Sigmoid colon (tissue), 7 donors: ENCODE measurements around the gene SLC8B1. TPM values are rescaled to one million over a fixed set of nuclear protein-coding genes. Genes with fewer than 3 reads are reported as not detected.
A peak's percentile ranks its signal among the peaks of the same experiment; 100 is the strongest.

Experiments
- DNase-seq: peaks from one replicate; pipeline ENCODE4 v3.0.0-alpha.2; 2019
- H3K27ac ChIP-seq, 4 donors: fragments of 200-600 bp; sonication (generic); one replicate each; pipeline ENCODE4 v1.5.1; 2016 to 2019; ENCODE audit warnings: mild to moderate bottlenecking in 1 of 4
- H3K27me3 ChIP-seq, 3 donors: fragments of 200-600 bp; sonication (generic); one replicate each; pipeline ENCODE4 v1.5.1; 2019; ENCODE audit warnings: mild to moderate bottlenecking in 1 of 3
- H3K36me3 ChIP-seq, 4 donors: fragments of 200-600 bp; sonication (generic); one replicate each; pipeline ENCODE4 v1.5.1; 2016 to 2019
- H3K4me1 ChIP-seq, 4 donors: fragments of 200-600 bp; sonication (generic); one replicate each; pipeline ENCODE4 v1.5.1; 2017 to 2019
- H3K4me3 ChIP-seq, 4 donors: fragments of 200-600 bp; sonication (generic); one replicate each; pipeline ENCODE4 v1.5.1; 2017 to 2019; ENCODE audit warnings: mild to moderate bottlenecking in 2 of 4, moderate library complexity in 1 of 4
- H3K9me3 ChIP-seq, 4 donors: fragments of 200-600 bp in 3 of 4; sonication (generic) in 3 of 4; one replicate each; pipeline versions ENCODE4 v1.5.1 to v1.6.1; 2013 to 2019
- EP300 ChIP-seq, 4 donors: sonication (generic); formaldehyde crosslinking; IDR thresholded peaks; one replicate each; pipeline ENCODE4 v1.6.1; 2017; ENCODE audit warnings: antibody characterized with exemption in 4 of 4
- POLR2A ChIP-seq, 2 donors: fragments of 450-650 bp; IDR thresholded peaks; one replicate each; pipeline ENCODE4 v1.6.1; 2016; ENCODE audit warnings: antibody characterized with exemption in 2 of 2, mild to moderate bottlenecking in 2 of 2, moderate library complexity in 2 of 2
- POLR2AphosphoS5 ChIP-seq, 4 donors: sonication (generic); formaldehyde crosslinking; IDR thresholded peaks; one replicate each; pipeline ENCODE4 v1.6.1; 2017; ENCODE audit warnings: antibody characterized with exemption in 4 of 4
- WGBS, 2 donors: extraction: QIAGEN DNeasy Blood & Tissue Kit; methylation state at CpG; one replicate each; pipeline ENCODE4 v1.1.7; 2013; 5-methylcytosine and 5-hydroxymethylcytosine counted together
- intact Hi-C: fragments of 100-400 bp; cut with DNase I; formaldehyde crosslinking; loops from one replicate; pipeline ENCODE4 v1.15.1; 2023
- polyA plus RNA-seq, 3 donors: library from polyadenylated mRNA; stranded (reverse); fragments of 200-250 nt; gene quantifications; one replicate each; pipeline ENCODE4 v1.2.3, GENCODE V29; 2013
- total RNA-seq, 4 donors: library from RNA; depleted of rRNA; stranded (reverse); fragments of >200 nt; gene quantifications; one replicate each; pipeline ENCODE4 v1.1.0, GENCODE V29; 2016
- TF ChIP-seq, protein P1 (sequence below), 4 experiments: fragments of 450-650 bp in 3 of 4; fragments of 200-600 bp in 1 of 4; IDR thresholded peaks; one replicate each; pipeline ENCODE4 v1.5.1; 2016 to 2019; ENCODE audit warnings: antibody characterized with exemption in 4 of 4, mild to moderate bottlenecking in 3 of 4, moderate library complexity in 2 of 4
- donor health status: healthy with polysubstance abuse.
- donor health status: Bipolar disorder and iron deficiency.
- donor health status: healthy.

Gene SLC8B1
- total RNA-seq = 10 to 100 TPM; 13.6 to 31.3 (median 23.4) TPM
- polyA plus RNA-seq = 10 to 100 TPM in 2 of 3 donors, 1 to 10 TPM in 1; 8.4 to 38.5 (median 12.3) TPM

DNA sequence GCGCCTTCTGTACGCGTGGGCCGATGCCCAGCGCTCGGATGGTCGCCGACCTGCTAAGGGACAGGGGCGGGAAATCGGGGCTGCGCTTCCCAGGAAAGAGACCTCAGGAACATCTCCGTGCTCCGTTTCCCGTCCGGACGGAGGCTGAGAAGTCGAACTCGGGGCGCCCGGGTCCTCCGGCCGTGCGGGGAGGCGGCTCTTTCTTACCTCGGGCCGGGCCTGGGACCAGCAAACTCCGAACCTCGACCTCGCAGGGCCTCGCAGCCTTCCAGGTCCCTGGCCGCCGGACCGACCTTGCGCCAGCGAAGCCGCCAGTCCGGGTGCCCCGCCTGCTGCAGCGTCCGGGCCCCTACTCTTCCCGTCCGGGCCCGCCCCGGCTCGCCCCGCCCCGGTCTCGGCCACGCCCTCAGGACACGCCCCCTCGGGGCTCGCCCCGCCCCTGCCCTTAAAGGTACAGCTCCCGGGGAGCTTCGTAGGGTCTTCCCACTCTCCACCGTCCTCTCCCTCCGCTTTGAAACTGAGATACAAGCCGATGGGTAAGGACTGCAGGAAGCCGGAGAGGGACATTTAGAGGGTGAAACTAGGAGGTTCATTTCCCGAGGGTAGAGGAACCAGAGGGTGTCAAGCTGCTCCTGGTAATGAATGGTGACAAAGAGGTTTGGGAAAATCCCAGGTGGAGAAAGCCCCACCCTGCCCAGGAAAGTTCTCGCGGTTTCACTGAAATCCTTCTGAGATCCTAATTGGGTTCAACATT is at the start of gene SLC8B1:
Gene SLC8B1, minus strand, starts transcription at position 324 of the 754 bp plus-strand sequence. CDS start 2,231 bp downstream, outside the sequence.
- peak within 1 kb of the TSS; percentile 73 to 77 (median 74) for H3K27ac ChIP-seq
- H3K4me1 ChIP-seq = peaks cover 0 to 24% (median 16%) of the 10 kb centered on the region in 4 donors
- TF ChIP-seq EP300 (IDR thresholded peaks at IDR 0.05) (no peak), POLR2A (IDR thresholded peaks at IDR 0.05) (peak; percentile 56 to 60), POLR2AphosphoS5 (IDR thresholded peaks at IDR 0.05) (peak; percentile 76 to 94 (median 92))
- H3K4me3 ChIP-seq = peak within 1 kb of the TSS; percentile 49 to 80 (median 74)
- peaks cover 0 to 18% (median 0%) of the 10 kb centered on the region in 4 donors for H3K36me3 ChIP-seq
- H3K27me3 ChIP-seq = no peaks in the 10 kb centered on the region
- intact Hi-C loops = loop anchor here (1.0 kb wide), 1 partner anchor 23 kb away; the partner anchor contains the start of gene PLBD2
- WGBS, 2 donors = 1% methylated on average over 62 of the region's 62 CpGs
- peak; percentile 94 for DNase-seq
- H3K9me3 ChIP-seq = no peaks in the 10 kb centered on the region

DNA sequence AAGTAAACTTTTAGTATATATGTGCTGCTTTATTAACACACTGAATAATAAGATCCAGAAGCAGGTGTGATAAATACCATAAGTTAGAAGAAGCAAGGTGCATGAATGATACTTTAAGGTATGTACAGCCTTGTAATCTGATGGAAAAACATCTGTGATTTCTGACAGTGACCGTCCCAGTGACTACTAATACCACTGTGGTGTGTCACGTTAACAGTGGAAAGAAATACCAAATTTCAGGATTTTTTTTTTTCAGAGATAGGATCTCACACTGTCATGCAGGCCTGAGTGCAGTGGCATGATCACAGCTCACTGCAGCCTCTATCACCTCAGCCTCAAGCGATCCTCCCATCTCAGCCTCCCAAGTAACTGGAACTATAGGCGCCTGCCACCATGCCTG is 47.3 kb upstream of the SLC8B1 start:
- no peak for DNase-seq
- WGBS, 2 donors = 94 to 98% methylated on average over 4 of the region's 4 CpGs
- TF ChIP-seq EP300 (IDR thresholded peaks at IDR 0.05) (no peak), POLR2AphosphoS5 (IDR thresholded peaks at IDR 0.05) (no peak), POLR2A (IDR thresholded peaks at IDR 0.05) (no peak)
- TF ChIP-seq, protein P1, sequence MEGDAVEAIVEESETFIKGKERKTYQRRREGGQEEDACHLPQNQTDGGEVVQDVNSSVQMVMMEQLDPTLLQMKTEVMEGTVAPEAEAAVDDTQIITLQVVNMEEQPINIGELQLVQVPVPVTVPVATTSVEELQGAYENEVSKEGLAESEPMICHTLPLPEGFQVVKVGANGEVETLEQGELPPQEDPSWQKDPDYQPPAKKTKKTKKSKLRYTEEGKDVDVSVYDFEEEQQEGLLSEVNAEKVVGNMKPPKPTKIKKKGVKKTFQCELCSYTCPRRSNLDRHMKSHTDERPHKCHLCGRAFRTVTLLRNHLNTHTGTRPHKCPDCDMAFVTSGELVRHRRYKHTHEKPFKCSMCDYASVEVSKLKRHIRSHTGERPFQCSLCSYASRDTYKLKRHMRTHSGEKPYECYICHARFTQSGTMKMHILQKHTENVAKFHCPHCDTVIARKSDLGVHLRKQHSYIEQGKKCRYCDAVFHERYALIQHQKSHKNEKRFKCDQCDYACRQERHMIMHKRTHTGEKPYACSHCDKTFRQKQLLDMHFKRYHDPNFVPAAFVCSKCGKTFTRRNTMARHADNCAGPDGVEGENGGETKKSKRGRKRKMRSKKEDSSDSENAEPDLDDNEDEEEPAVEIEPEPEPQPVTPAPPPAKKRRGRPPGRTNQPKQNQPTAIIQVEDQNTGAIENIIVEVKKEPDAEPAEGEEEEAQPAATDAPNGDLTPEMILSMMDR (IDR thresholded peaks at IDR 0.05) = no peak
- H3K36me3 ChIP-seq = peaks cover under 1 to 68% (median 22%) of the 10 kb centered on the region in 4 donors
- intact Hi-C loops = no loop called here
- no peak overlapping the region for H3K4me3 ChIP-seq
- no peaks in the 10 kb centered on the region for H3K4me1 ChIP-seq
- H3K27me3 ChIP-seq = no peaks in the 10 kb centered on the region
- no peak overlapping the region for H3K27ac ChIP-seq
- H3K9me3 ChIP-seq = no peaks in the 10 kb centered on the region

DNA sequence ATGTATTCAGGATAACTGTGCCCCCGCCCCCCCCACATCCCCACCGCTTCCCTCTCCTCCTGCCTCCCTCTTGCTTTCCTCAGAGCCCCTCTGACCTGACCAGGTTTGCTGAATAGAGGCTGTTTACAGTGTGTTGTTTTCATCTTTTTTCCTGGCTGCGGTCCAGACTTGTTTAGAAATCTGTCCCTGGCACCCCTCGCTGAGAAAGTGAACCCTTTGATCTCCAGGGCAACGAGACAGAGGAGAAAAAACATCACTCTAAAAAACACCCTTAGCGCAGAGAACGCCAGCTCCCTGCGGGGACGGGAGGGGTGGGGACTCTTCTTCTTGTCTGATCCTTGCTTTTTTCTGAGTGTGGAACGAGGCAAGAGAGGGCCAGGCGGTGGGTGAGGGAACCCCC is 46.3 kb upstream of the SLC8B1 start:
- Histone ChIP-seq H3K27me3 (no peaks in the 10 kb centered on the region), H3K36me3 (peaks cover 0 to 68% (median 19%) of the 10 kb centered on the region in 4 donors), H3K9me3 (no peaks in the 10 kb centered on the region), H3K4me3 (no peak overlapping the region), H3K4me1 (no peaks in the 10 kb centered on the region), H3K27ac (no peak overlapping the region)
- no peak for DNase-seq
- WGBS, 2 donors = 89 to 90% methylated on average over 11 of the region's 11 CpGs
- intact Hi-C loops = no loop called here
- TF ChIP-seq, protein P1 (IDR thresholded peaks at IDR 0.05) = no peak
- TF ChIP-seq POLR2AphosphoS5 (IDR thresholded peaks at IDR 0.05) = no peak
- TF ChIP-seq EP300 (IDR thresholded peaks at IDR 0.05) = no peak
- TF ChIP-seq POLR2A (IDR thresholded peaks at IDR 0.05) = no peak

DNA sequence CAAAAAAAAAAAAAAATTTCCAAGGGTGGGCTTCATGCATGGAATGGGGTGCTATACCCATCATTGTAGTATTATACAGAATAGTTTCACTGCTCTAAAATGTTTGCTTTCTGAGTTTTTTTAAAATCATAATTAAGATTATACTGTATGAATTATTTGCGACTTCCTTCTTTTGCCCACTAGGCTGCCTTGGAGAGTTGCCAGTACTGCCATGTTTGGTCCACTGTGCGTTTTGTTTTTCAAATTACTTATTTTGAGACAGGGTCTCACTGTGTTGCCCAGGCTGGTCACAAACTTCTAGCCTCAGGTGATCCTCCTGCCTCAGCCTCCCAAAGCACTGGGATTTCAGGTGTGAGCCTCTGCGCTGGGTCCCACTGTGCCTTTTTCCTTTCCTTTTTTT is 43.4 kb upstream of the SLC8B1 start:
- Histone ChIP-seq H3K9me3 (no peaks in the 10 kb centered on the region), H3K4me1 (no peaks in the 10 kb centered on the region), H3K27me3 (no peaks in the 10 kb centered on the region), H3K27ac (no peak overlapping the region), H3K4me3 (no peak overlapping the region), H3K36me3 (peaks cover 0 to 62% (median 13%) of the 10 kb centered on the region in 4 donors)
- TF ChIP-seq EP300 (IDR thresholded peaks at IDR 0.05) (no peak), POLR2A (IDR thresholded peaks at IDR 0.05) (no peak), POLR2AphosphoS5 (IDR thresholded peaks at IDR 0.05) (no peak)
- TF ChIP-seq, protein P1 (IDR thresholded peaks at IDR 0.05) = no peak
- intact Hi-C loops = no loop called here
- 87 to 88% methylated on average over 3 of the region's 3 CpGs for WGBS, 2 donors
- DNase-seq = no peak

DNA sequence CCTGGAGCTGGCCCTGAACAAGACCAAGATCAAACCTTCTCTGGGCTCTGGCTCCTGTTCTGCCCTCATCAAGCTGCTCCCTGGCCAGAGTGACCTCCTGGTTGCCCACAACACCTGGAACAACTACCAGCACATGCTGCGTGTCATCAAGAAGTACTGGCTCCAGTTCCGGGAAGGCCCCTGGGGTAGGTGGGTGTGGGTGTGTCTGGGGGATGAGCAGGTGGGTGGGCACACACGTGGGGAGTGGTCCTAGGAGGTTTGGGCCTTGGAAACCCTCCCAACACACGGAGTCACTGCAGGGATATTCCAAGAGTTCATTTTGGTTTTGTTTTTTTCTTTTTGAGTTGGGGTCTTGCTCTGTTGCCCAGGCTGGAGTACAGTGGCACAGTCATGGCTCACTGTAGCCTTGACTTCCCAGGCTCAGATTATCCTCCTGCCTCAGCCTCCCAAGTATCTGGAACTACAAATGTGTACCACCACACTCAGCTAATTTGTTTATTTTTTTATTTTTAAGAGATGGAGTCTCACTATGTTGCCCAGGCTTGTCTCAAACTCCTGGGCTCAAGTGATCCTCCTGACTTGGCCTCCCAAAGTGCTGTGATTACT is 40.0 kb upstream of the SLC8B1 start:
- 93 to 94% methylated on average over 4 of the region's 4 CpGs for WGBS, 2 donors
- no peak overlapping the region for H3K4me3 ChIP-seq
- no peak for DNase-seq

More for the DNA sequence above, 40.0 kb upstream of the SLC8B1 start:
- TF ChIP-seq POLR2AphosphoS5 (IDR thresholded peaks at IDR 0.05) (no peak), EP300 (IDR thresholded peaks at IDR 0.05) (no peak), POLR2A (IDR thresholded peaks at IDR 0.05) (no peak)
- TF ChIP-seq, protein P1 (IDR thresholded peaks at IDR 0.05) = no peak
- Histone ChIP-seq H3K27me3 (no peaks in the 10 kb centered on the region), H3K4me1 (no peaks in the 10 kb centered on the region), H3K36me3 (peaks cover 0 to 60% (median 12%) of the 10 kb centered on the region in 4 donors), H3K27ac (no peak overlapping the region), H3K9me3 (no peaks in the 10 kb centered on the region)
- intact Hi-C loops = no loop called here
